B cell (primary cell): Measurements from ENCODE around the gene B4GALNT1. TPM values are rescaled to one million over a fixed set of nuclear protein-coding genes. Genes with fewer than 3 reads are reported as not detected.

Experiments
- ATAC-seq: fragments of 200-7000 bp; cut with Tn5 transposase; one replicate; pipeline ENCODE4 v1.10.0; 2021; ENCODE audit warnings: low read depth, mild to moderate bottlenecking, moderate number of reproducible peaks, moderate library complexity
- CTCF ChIA-PET: fragments of 350-600 bp; sonication (Branson Sonifier 250); formaldehyde crosslinking; loops from one replicate; lab custom pipeline; 2021; ENCODE audit warnings: antibody characterized with exemption, inconsistent platforms; lab: Charles Lee
- POLR2A ChIA-PET: fragments of 350-600 bp; sonication (Branson Sonifier 250); formaldehyde crosslinking; loops from one replicate; lab custom pipeline; 2021; ENCODE audit warnings: antibody characterized with exemption; lab: Charles Lee
- DNase-seq: peaks from one replicate; pipeline ENCODE4 v3.0.0; 2013
- H2AFZ ChIP-seq: 2 replicates; pipeline ENCODE4 v1.6.1; 2012; ENCODE audit warnings: mild to moderate bottlenecking, low read depth, low read length; ENCODE audit not compliant: insufficient read depth, poor library complexity, severe bottlenecking
- H3K27ac ChIP-seq, 2 donors: 1 replicate in 1 of 2; 2 replicates in 1 of 2; pipeline ENCODE4 v1.5.1; 2012 to 2013; ENCODE audit warnings: low read length in 2 of 2, mild to moderate bottlenecking in 2 of 2, moderate library complexity in 1 of 2
- H3K27me3 ChIP-seq, 4 experiments: fragments of 200-600 bp in 1 of 4; sonication (generic) in 1 of 4; replicated peaks in 1 of 4; 1 replicate in 2 of 4; 2 replicates in 2 of 4; pipeline versions ENCODE4 v1.6.1 to v1.7.0; 2013 to 2016; ENCODE audit warnings: low read length in 3 of 4, mild to moderate bottlenecking in 2 of 4, mixed read lengths in 1 of 4, moderate library complexity in 1 of 4; ENCODE audit not compliant: insufficient read depth in 4 of 4, control insufficient read depth in 3 of 4; ENCODE audit errors: control extremely low read depth in 1 of 4
- H3K36me3 ChIP-seq, 2 experiments: replicated peaks in 1 of 2; 1 replicate in 1 of 2; 2 replicates in 1 of 2; pipeline versions ENCODE4 v1.6.1 to v1.7.1; 2013; ENCODE audit warnings: low read length in 1 of 2; ENCODE audit not compliant: insufficient read depth in 2 of 2, control insufficient read depth in 1 of 2; ENCODE audit errors: control extremely low read depth in 1 of 2, extremely low read depth in 1 of 2
- H3K4me1 ChIP-seq, 2 donors: fragments of 200-600 bp in 1 of 2; sonication (generic) in 1 of 2; 1 replicate in 1 of 2; 2 replicates in 1 of 2; pipeline versions ENCODE4 v1.5.1 to v1.6.1; 2013 to 2017; ENCODE audit warnings: low read length in 2 of 2; ENCODE audit not compliant: control insufficient read depth in 2 of 2, insufficient read depth in 2 of 2
- H3K4me2 ChIP-seq: replicated peaks from 2 replicates; pipeline ENCODE3; 2012; ENCODE audit warnings: mild to moderate bottlenecking, low read depth, low read length; ENCODE audit not compliant: poor library complexity, severe bottlenecking
- H3K4me3 ChIP-seq, 5 experiments: fragments of 200-600 bp in 1 of 5; sonication (generic) in 1 of 5; 1 replicate in 3 of 5; 2 replicates in 2 of 5; pipeline versions ENCODE4 v1.5.1 to v1.7.0; 2011 to 2016; ENCODE audit warnings: low read length in 4 of 5, mild to moderate bottlenecking in 4 of 5, low read depth in 2 of 5, control low read depth in 1 of 5, moderate library complexity in 1 of 5; ENCODE audit not compliant: insufficient read depth in 1 of 5; ENCODE audit errors: control extremely low read depth in 1 of 5, extremely low read depth in 1 of 5
- H3K79me2 ChIP-seq: fragments of 200-600 bp; sonication (generic); one replicate; pipeline ENCODE4 v1.6.0; 2016; ENCODE audit warnings: low read length; ENCODE audit not compliant: control insufficient read depth, insufficient read depth
- H3K9ac ChIP-seq: fragments of 200-600 bp; sonication (generic); 2 replicates; pipeline ENCODE4 v1.6.1; 2017; ENCODE audit warnings: mild to moderate bottlenecking, low read length, moderate library complexity
- H3K9me3 ChIP-seq, 3 donors: one replicate each; pipeline versions ENCODE4 v1.6.1 to v1.7.1; 2013; ENCODE audit warnings: low read length in 2 of 3; ENCODE audit not compliant: control insufficient read depth in 2 of 3, insufficient read depth in 1 of 3; ENCODE audit errors: control extremely low read depth in 1 of 3
- H4K20me1 ChIP-seq: 2 replicates; pipeline ENCODE4 v1.6.0; 2012; ENCODE audit warnings: mild to moderate bottlenecking, low read length; ENCODE audit not compliant: insufficient read depth, control insufficient read depth, poor library complexity, severe bottlenecking
- H3K27ac Mint-ChIP-seq: one replicate; pipeline ENCODE4 v1.8.0; 2021; ENCODE audit warnings: mixed read lengths
- H3K27me3 Mint-ChIP-seq: one replicate; pipeline ENCODE4 v1.8.0; 2021; ENCODE audit warnings: mixed read lengths
- H3K4me1 Mint-ChIP-seq: one replicate; pipeline ENCODE4 v1.8.0; 2021; ENCODE audit warnings: mixed read lengths
- H3K4me3 Mint-ChIP-seq: one replicate; pipeline ENCODE4 v1.8.0; 2021; ENCODE audit warnings: mixed read lengths
- H3K9me3 Mint-ChIP-seq: one replicate; pipeline ENCODE4 v1.8.0; 2022; ENCODE audit warnings: mixed read lengths; ENCODE audit not compliant: insufficient read depth
- CTCF ChIP-seq: fragments of 200-600 bp; IDR thresholded peaks from one replicate; pipeline ENCODE4 v1.8.0; 2022; ENCODE audit warnings: antibody characterized with exemption, mild to moderate bottlenecking
- EZH2 ChIP-seq: IDR thresholded peaks from 2 replicates; pipeline ENCODE4 v1.6.1; 2012; ENCODE audit warnings: borderline replicate concordance, low read depth, mild to moderate bottlenecking, moderate library complexity, low read length; ENCODE audit not compliant: insufficient read depth, poor library complexity, severe bottlenecking
- WGBS: methylation state at CpG from one replicate; pipeline ENCODE4 v1.1.5; 2013; ENCODE audit warnings: missing lambda C conversion rate; ENCODE audit not compliant: insufficient coverage; 5-methylcytosine and 5-hydroxymethylcytosine counted together
- intact Hi-C: fragments of 100-400 bp; cut with micrococcal nuclease; formaldehyde crosslinking; loops from one replicate; pipeline ENCODE4 v1.10.0; 2022
- polyA plus RNA-seq: library from polyadenylated mRNA; depleted of rRNA; stranded (reverse); fragments of >200 nt; gene quantifications from 2 replicates; pipeline ENCODE4 v1.2.3, GENCODE V29; 2012
- total RNA-seq, 2 donors: library from RNA; stranded (reverse); fragments of 120-200 nt in 1 of 2; gene quantifications; 1 replicate in 1 of 2; 2 replicates in 1 of 2; pipeline versions ENCODE4 v1.2.3 to v1.2.4, GENCODE V29; 2013 to 2022

Gene B4GALNT1
- total and polyA plus RNA-seq, 2 donors (not counting 1 experiment from before 2014, with no cell fraction given), result 0.04 to 0.22 TPM

- TF ChIP-seq EZH2, result no peak
- no peak for TF ChIP-seq CTCF
- Histone ChIP-seq H3K27ac (no peak overlapping the region), H3K4me1 (no peaks in the 10 kb centered on the region), H3K27me3 (peaks cover 0 to 26% (median 7%) of the 10 kb centered on the region in 4 experiments), H2AFZ (no peak overlapping the region), H3K36me3 (no peaks in the 10 kb centered on the region), H3K79me2 (no peaks in the 10 kb centered on the region), H3K9ac (no peak overlapping the region), H3K4me2 (no peak overlapping the region), H3K4me3 (no peak overlapping the region), H4K20me1 (no peaks in the 10 kb centered on the region), H3K9me3 (peaks cover 0 to 7% (median 6%) of the 10 kb centered on the region in 3 donors)
- H3K4me1 Mint-ChIP-seq, result peaks cover 1% of the 10 kb centered on the region
- H3K9me3 Mint-ChIP-seq, result no peaks in the 10 kb centered on the region
- peaks cover 35% of the 10 kb centered on the region for H3K27me3 Mint-ChIP-seq
- intact Hi-C loops, result no loop called here
- H3K27ac Mint-ChIP-seq, result no peak overlapping the region
- H3K4me3 Mint-ChIP-seq, result no peak overlapping the region
- no peak for ATAC-seq
- DNase-seq, result no peak
- ChIA-PET CTCF (interaction anchor here (6.4 kb wide), 1 partner anchor 57 kb away, joined by 66 read pairs; no protein-coding TSS in a partner anchor), POLR2A (no interaction called here)
- 85% methylated on average over 4 of the region's 7 CpGs for WGBS
These were observed 7.4 kb upstream of the B4GALNT1 start for GRCh38 chr12:57640175-57641042.

- 76% methylated on average over 3 of the region's 3 CpGs for WGBS
- intact Hi-C loops, result no loop called here
- Histone ChIP-seq H3K4me3 (no peak overlapping the region), H3K4me2 (no peak overlapping the region), H3K79me2 (no peaks in the 10 kb centered on the region), H2AFZ (no peak overlapping the region), H3K9me3 (no peaks in the 10 kb centered on the region), H4K20me1 (no peaks in the 10 kb centered on the region), H3K36me3 (no peaks in the 10 kb centered on the region), H3K27me3 (peaks cover 0 to 39% (median 16%) of the 10 kb centered on the region in 4 experiments), H3K27ac (no peak overlapping the region), H3K4me1 (peaks cover 5 to 6% of the 10 kb centered on the region in 2 donors), H3K9ac (no peak overlapping the region)
- TF ChIP-seq EZH2 (no peak), CTCF (no peak)
- CTCF ChIA-PET, result interaction anchor here (0.6 to 6.4 kb wide), 8 partner anchors 10 to 646 kb away, joined by 3 to 66 read pairs (median 3); partner anchors contain the start of genes GLI1 and OS9
- POLR2A ChIA-PET, result no interaction called here
- ATAC-seq (no peak), DNase-seq (no peak)
- Mint-ChIP-seq H3K27ac (no peak overlapping the region), H3K4me3 (no peak overlapping the region), H3K4me1 (peaks cover 6% of the 10 kb centered on the region), H3K9me3 (no peaks in the 10 kb centered on the region), H3K27me3 (peaks cover 37% of the 10 kb centered on the region)
These were observed 5.1 kb upstream of the B4GALNT1 start for GRCh38 chr12:57638096-57638495.
